GM04504 (cell line): ENCODE data around the gene ARL8B.
"Not testable (repeated sequence)": the region's sequence is repeated elsewhere in the genome, so short reads cannot be mapped to it uniquely, and the experiment has no call there.

Experiments used
- DNase-seq: peaks from one replicate; pipeline ENCODE4 v3.0.0-alpha.2; 2012; ENCODE audit warnings: low read depth

Gene ARL8B

GRCh38 chr3:5112043-5112442, 10.0 kb upstream of the ARL8B start:
- DNase-seq: no peak

- DNase-seq: not testable (repeated sequence)
Observed at GRCh38 chr3:5113726-5114125, 8.4 kb upstream of the ARL8B start.

- DNase-seq: no peak
Observed at GRCh38 chr3:5115506-5116162, 6.5 kb upstream of the ARL8B start.

GRCh38 chr3:5116538-5116937, 5.6 kb upstream of the ARL8B start:
- no peak for DNase-seq

- no peak for DNase-seq
Observed at GRCh38 chr3:5120446-5120845, 1.6 kb upstream of the ARL8B start.

- DNase-seq: no peak
Observed at GRCh38 chr3:5122741-5123706, 932 bp downstream of the ARL8B start.

GRCh38 chr3:5123937-5124336, 1.8 kb downstream of the ARL8B start:
- no peak for DNase-seq

- DNase-seq: no peak
Observed at GRCh38 chr3:5126586-5126985, 4.5 kb downstream of the ARL8B start.

GRCh38 chr3:5128849-5129248, 6.8 kb downstream of the ARL8B start:
- no peak for DNase-seq

- DNase-seq: no peak
Observed at GRCh38 chr3:5133239-5134018, 11.3 kb downstream of the ARL8B start.

- no peak for DNase-seq
Observed at GRCh38 chr3:5134019-5134391, 11.9 kb downstream of the ARL8B start.

- DNase-seq: no peak
Observed at GRCh38 chr3:5134499-5134898, 12.4 kb downstream of the ARL8B start.

GRCh38 chr3:5136211-5136918, 14.3 kb downstream of the ARL8B start:
- DNase-seq: no peak

GRCh38 chr3:5136919-5137429, 14.9 kb downstream of the ARL8B start:
- no peak for DNase-seq

- DNase-seq: no peak
Observed at GRCh38 chr3:5138214-5138981, 16.3 kb downstream of the ARL8B start.

- no peak for DNase-seq
Observed at GRCh38 chr3:5140230-5140621, 18.1 kb downstream of the ARL8B start.

- no peak for DNase-seq
Observed at GRCh38 chr3:5140839-5141238, 18.7 kb downstream of the ARL8B start.

GRCh38 chr3:5141760-5142159, 19.7 kb downstream of the ARL8B start:
- DNase-seq: no peak

- DNase-seq: no peak
Observed at GRCh38 chr3:5143464-5143863, 21.4 kb downstream of the ARL8B start.

GRCh38 chr3:5144316-5144994, 22.4 kb downstream of the ARL8B start:
- DNase-seq: no peak
